ENCODE measurements around the gene RNF125.

GRCh38 chr18:32110005-32110404 is 91.4 kb downstream of the RNF125 start:
- TF ChIP-seq, protein P1, sequence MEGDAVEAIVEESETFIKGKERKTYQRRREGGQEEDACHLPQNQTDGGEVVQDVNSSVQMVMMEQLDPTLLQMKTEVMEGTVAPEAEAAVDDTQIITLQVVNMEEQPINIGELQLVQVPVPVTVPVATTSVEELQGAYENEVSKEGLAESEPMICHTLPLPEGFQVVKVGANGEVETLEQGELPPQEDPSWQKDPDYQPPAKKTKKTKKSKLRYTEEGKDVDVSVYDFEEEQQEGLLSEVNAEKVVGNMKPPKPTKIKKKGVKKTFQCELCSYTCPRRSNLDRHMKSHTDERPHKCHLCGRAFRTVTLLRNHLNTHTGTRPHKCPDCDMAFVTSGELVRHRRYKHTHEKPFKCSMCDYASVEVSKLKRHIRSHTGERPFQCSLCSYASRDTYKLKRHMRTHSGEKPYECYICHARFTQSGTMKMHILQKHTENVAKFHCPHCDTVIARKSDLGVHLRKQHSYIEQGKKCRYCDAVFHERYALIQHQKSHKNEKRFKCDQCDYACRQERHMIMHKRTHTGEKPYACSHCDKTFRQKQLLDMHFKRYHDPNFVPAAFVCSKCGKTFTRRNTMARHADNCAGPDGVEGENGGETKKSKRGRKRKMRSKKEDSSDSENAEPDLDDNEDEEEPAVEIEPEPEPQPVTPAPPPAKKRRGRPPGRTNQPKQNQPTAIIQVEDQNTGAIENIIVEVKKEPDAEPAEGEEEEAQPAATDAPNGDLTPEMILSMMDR (IDR thresholded peaks at IDR 0.05; ENCODE audit: insufficient read depth, low read length), result no peak
- TF ChIP-seq SPI1 (IDR thresholded peaks at IDR 0.05; ENCODE audit: borderline replicate concordance, low read depth), result no peak

Data from HL-60 (cell line).